HG03139 (cell line): Measurements from ENCODE around the gene STK39.

Experiments
- ATAC-seq: cut with Tn5 transposase; IDR thresholded peaks from one replicate; pipeline ENCODE4 v1.9.1; 2021; ENCODE audit not compliant: unreplicated experiment

Gene STK39

GRCh38 chr2:168021800-168022587, 225.4 kb downstream of the STK39 start:
- no peak for ATAC-seq

- ATAC-seq: no peak
Observed at GRCh38 chr2:168015274-168015953, 232.0 kb downstream of the STK39 start.

GRCh38 chr2:168009900-168010299, 237.5 kb downstream of the STK39 start:
- no peak for ATAC-seq

- ATAC-seq: no peak
Observed at GRCh38 chr2:168008646-168009195, 238.7 kb downstream of the STK39 start.

- ATAC-seq: no peak
Observed at GRCh38 chr2:168006498-168006897, 240.9 kb downstream of the STK39 start.

GRCh38 chr2:168005586-168005985, 241.8 kb downstream of the STK39 start:
- ATAC-seq: no peak

- ATAC-seq: no peak
Observed at GRCh38 chr2:168003876-168004275, 243.5 kb downstream of the STK39 start.

GRCh38 chr2:168002021-168002553, 245.3 kb downstream of the STK39 start:
- no peak for ATAC-seq

- no peak for ATAC-seq
Observed at GRCh38 chr2:167992278-167992677, 255.1 kb downstream of the STK39 start.

GRCh38 chr2:167990062-167990461, 257.3 kb downstream of the STK39 start:
- ATAC-seq: no peak

- ATAC-seq: no peak
Observed at GRCh38 chr2:167988296-167988695, 259.1 kb downstream of the STK39 start.

GRCh38 chr2:167987558-167987957, 259.8 kb downstream of the STK39 start:
- no peak for ATAC-seq

- ATAC-seq: no peak
Observed at GRCh38 chr2:167987026-167987425, 260.4 kb downstream of the STK39 start.

- no peak for ATAC-seq
Observed at GRCh38 chr2:167986223-167986622, 261.2 kb downstream of the STK39 start.

GRCh38 chr2:167981945-167982344, 265.4 kb downstream of the STK39 start:
- no peak for ATAC-seq

- ATAC-seq: no peak
Observed at GRCh38 chr2:167980439-167980838, 267.0 kb downstream of the STK39 start.

GRCh38 chr2:167972746-167973145, 274.6 kb downstream of the STK39 start:
- no peak for ATAC-seq

- ATAC-seq: no peak
Observed at GRCh38 chr2:167972020-167972419, 275.4 kb downstream of the STK39 start.

- ATAC-seq: no peak
Observed at GRCh38 chr2:167966937-167967913, 280.2 kb downstream of the STK39 start.

GRCh38 chr2:167965907-167966761, 281.3 kb downstream of the STK39 start:
- ATAC-seq: no peak
